OCI-LY7 (cell line): ENCODE results near the gene WNT9B. TPM values are rescaled to one million over a fixed set of nuclear protein-coding genes. Genes with fewer than 3 reads are reported as not detected.
A peak's percentile ranks its signal among the peaks of the same experiment; 100 is the strongest.

Source experiments
- BruUV-seq: library from RNA; stranded (reverse); fragments of 400-500 nt; replicated peaks from 2 replicates; lab custom pipeline; 2021; lab: Mats Ljungman, UMichigan
- CTCF ChIA-PET: fragments of 300-600 bp; sonication (Branson Sonifier 250); formaldehyde crosslinking; loops from one replicate; lab custom pipeline; 2022; ENCODE audit warnings: antibody characterized with exemption; ENCODE audit not compliant: unreplicated experiment; lab: Charles Lee
- POLR2A ChIA-PET: fragments of 300-600 bp; sonication (Branson Sonifier 250); formaldehyde crosslinking; loops from one replicate; lab custom pipeline; 2022; ENCODE audit warnings: antibody characterized with exemption; lab: Charles Lee
- DNase-seq: peaks from one replicate; pipeline ENCODE4 v3.0.0-alpha.2; 2015; ENCODE audit warnings: low spot score
- H2AFZ ChIP-seq: fragments of 200-600 bp; sonication (generic), shearing (Covaris generic); 2 replicates; pipeline ENCODE4 v1.6.1; 2014; ENCODE audit warnings: mild to moderate bottlenecking, antibody characterized with exemption, low read length, moderate library complexity
- H3K27ac ChIP-seq: fragments of 200-600 bp; sonication (generic); 2 replicates; pipeline ENCODE4 v1.5.1; 2014; ENCODE audit warnings: mixed run types, low read depth, mild to moderate bottlenecking, moderate library complexity, low read length, inconsistent platforms; ENCODE audit not compliant: poor library complexity, severe bottlenecking
- H3K36me3 ChIP-seq: fragments of 200-600 bp; sonication (generic); 2 replicates; pipeline ENCODE4 v1.6.1; 2014; ENCODE audit warnings: mild to moderate bottlenecking, antibody characterized with exemption, low read length, moderate library complexity, mixed read lengths; ENCODE audit not compliant: insufficient read depth
- H3K4me1 ChIP-seq: fragments of 200-600 bp; sonication (generic); 2 replicates; pipeline ENCODE4 v1.5.1; 2014; ENCODE audit warnings: mild to moderate bottlenecking, low read length; ENCODE audit not compliant: insufficient read depth, poor library complexity, severe bottlenecking
- H3K4me2 ChIP-seq: fragments of 200-600 bp; sonication (generic); 2 replicates; pipeline ENCODE4 v1.6.1; 2014; ENCODE audit warnings: mild to moderate bottlenecking, low read length
- H3K4me3 ChIP-seq: fragments of 200-600 bp; sonication (generic); 2 replicates; pipeline ENCODE4 v1.5.1; 2014; ENCODE audit warnings: mild to moderate bottlenecking, low read depth, low read length; ENCODE audit not compliant: poor library complexity, severe bottlenecking
- H3K79me2 ChIP-seq: fragments of 200-600 bp; sonication (generic); 2 replicates; pipeline ENCODE4 v1.6.1; 2016; ENCODE audit warnings: low read depth, mild to moderate bottlenecking, low read length, moderate library complexity, mixed read lengths; ENCODE audit not compliant: insufficient read depth
- H3K9me2 ChIP-seq: fragments of 200-600 bp; sonication (generic); 2 replicates; pipeline ENCODE4 v1.6.1; 2016; ENCODE audit warnings: mild to moderate bottlenecking, low read length, mixed read lengths; ENCODE audit not compliant: insufficient read depth
- H3K9me3 ChIP-seq: fragments of 200-600 bp; sonication (generic); 2 replicates; pipeline ENCODE4 v1.6.1; 2014; ENCODE audit warnings: mild to moderate bottlenecking, mixed run types, low read length, mixed read lengths
- H4K20me1 ChIP-seq: fragments of 200-600 bp; sonication (generic); 2 replicates; pipeline ENCODE4 v1.6.1; 2014; ENCODE audit warnings: mild to moderate bottlenecking, antibody characterized with exemption, low read length, moderate library complexity, mixed read lengths; ENCODE audit not compliant: insufficient read depth
- EZH2phosphoT487 ChIP-seq: fragments of 200-600 bp; sonication (generic); IDR thresholded peaks from 2 replicates; pipeline ENCODE4 v1.6.1; 2018; ENCODE audit warnings: low read depth, borderline replicate concordance, mild to moderate bottlenecking, mixed run types, antibody characterized with exemption, low read length, moderate library complexity, mixed read lengths
- intact Hi-C: fragments of 100-400 bp; cut with micrococcal nuclease; formaldehyde crosslinking; loops from one replicate; pipeline ENCODE4 v1.10.0; 2022; ENCODE audit not compliant: unreplicated experiment
- total RNA-seq, 2 experiments: library from RNA; depleted of rRNA in 1 of 2; stranded (reverse); fragments of >200 nt in 1 of 2; shearing (Covaris generic) in 1 of 2; gene quantifications; 2 replicates each; pipeline ENCODE4 v1.2.3, GENCODE V29; 2014 to 2022
- TF ChIP-seq, protein P1 (sequence below): fragments of 200-600 bp; sonication (generic); conservative IDR thresholded peaks from 2 replicates; pipeline ENCODE4 v1.5.1; 2014; ENCODE audit warnings: mild to moderate bottlenecking, antibody characterized with exemption, low read length, moderate library complexity, mixed read lengths

Gene WNT9B
- total RNA-seq, 2 experiments from 2014 or later = not detected

DNA sequence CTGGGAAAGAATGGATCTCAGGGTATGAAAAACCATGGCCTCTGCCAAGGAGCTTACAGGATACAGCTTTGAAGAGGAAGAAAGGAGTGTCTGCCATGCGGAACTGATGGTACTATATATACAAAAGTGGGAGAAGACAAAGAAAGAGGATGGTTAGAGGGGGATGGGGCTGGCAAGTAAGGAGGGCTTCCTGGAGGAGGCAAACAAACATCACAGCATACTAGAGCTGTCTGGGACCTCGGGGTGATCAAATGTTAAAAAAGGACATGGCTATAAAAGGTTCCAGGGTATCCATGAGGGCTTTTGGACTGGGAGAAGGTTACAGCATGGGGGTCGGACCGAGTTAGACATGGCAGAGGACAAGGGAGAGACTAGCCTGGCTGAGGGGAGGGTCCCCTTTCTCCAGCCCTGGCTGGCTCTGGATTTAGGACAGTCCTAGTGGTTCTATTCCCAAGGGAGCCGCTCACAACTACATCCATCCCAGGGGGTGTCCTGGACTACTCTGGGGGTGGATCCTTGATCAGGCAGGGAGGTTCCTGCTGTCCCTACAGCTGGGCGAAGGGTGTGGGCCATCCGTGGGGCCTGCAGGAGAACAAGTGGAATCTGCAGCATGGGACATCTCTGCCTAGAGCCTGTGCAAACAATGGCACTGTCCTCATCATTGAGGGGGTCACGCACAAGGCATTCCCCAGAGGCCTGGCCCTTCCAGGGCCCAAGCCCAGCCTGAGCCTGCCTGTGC is 12.2 kb downstream of the WNT9B start:
- Histone ChIP-seq H4K20me1 (no peaks in the 10 kb centered on the region), H3K9me2 (no peaks in the 10 kb centered on the region), H3K4me1 (no peaks in the 10 kb centered on the region), H3K4me2 (no peak overlapping the region), H3K4me3 (no peak overlapping the region), H3K9me3 (no peaks in the 10 kb centered on the region), H3K79me2 (no peaks in the 10 kb centered on the region), H2AFZ (no peak overlapping the region), H3K27ac (no peak overlapping the region), H3K36me3 (no peaks in the 10 kb centered on the region)
- CTCF ChIA-PET = no interaction called here
- TF ChIP-seq EZH2phosphoT487 = no peak
- TF ChIP-seq, protein P1, sequence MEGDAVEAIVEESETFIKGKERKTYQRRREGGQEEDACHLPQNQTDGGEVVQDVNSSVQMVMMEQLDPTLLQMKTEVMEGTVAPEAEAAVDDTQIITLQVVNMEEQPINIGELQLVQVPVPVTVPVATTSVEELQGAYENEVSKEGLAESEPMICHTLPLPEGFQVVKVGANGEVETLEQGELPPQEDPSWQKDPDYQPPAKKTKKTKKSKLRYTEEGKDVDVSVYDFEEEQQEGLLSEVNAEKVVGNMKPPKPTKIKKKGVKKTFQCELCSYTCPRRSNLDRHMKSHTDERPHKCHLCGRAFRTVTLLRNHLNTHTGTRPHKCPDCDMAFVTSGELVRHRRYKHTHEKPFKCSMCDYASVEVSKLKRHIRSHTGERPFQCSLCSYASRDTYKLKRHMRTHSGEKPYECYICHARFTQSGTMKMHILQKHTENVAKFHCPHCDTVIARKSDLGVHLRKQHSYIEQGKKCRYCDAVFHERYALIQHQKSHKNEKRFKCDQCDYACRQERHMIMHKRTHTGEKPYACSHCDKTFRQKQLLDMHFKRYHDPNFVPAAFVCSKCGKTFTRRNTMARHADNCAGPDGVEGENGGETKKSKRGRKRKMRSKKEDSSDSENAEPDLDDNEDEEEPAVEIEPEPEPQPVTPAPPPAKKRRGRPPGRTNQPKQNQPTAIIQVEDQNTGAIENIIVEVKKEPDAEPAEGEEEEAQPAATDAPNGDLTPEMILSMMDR = no peak
- no TSS peak for BruUV-seq
- intact Hi-C loops = no loop called here
- POLR2A ChIA-PET = no interaction called here
- no peak for DNase-seq

DNA sequence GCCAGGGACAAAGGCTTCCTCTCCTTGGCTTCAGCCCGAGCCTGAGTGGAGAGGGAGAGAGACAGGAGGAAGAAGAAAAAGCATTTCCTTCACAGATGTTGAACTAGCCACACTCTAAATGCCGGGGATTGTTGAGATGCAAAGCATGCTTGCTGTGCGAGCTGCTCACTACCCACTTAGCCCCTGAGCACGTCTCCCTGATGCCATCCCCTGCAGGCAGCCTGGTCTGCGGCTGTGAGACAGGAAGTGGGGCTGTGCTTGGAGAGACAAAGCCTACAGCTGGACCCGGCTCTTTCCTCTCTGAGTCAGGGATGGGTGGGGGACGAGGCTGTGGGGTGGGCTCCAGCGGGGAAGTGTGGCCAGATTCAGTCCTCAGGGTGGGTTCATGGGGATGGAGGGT is 13.7 kb downstream of the WNT9B start:
- peak; percentile 16 for DNase-seq
- H3K4me3 ChIP-seq = no peak overlapping the region
- ChIA-PET POLR2A (no interaction called here), CTCF (no interaction called here)
- no peaks in the 10 kb centered on the region for H3K4me1 ChIP-seq
- BruUV-seq = no TSS peak
- no peaks in the 10 kb centered on the region for H3K36me3 ChIP-seq
- H3K27ac ChIP-seq = no peak overlapping the region
- no peaks in the 10 kb centered on the region for H4K20me1 ChIP-seq
- no peak overlapping the region for H3K4me2 ChIP-seq
- H3K79me2 ChIP-seq = no peaks in the 10 kb centered on the region
- intact Hi-C loops = no loop called here
- H3K9me2 ChIP-seq = no peaks in the 10 kb centered on the region
- no peaks in the 10 kb centered on the region for H3K9me3 ChIP-seq
- H2AFZ ChIP-seq = no peak overlapping the region
- TF ChIP-seq EZH2phosphoT487 = no peak
- TF ChIP-seq, protein P1 = no peak

DNA sequence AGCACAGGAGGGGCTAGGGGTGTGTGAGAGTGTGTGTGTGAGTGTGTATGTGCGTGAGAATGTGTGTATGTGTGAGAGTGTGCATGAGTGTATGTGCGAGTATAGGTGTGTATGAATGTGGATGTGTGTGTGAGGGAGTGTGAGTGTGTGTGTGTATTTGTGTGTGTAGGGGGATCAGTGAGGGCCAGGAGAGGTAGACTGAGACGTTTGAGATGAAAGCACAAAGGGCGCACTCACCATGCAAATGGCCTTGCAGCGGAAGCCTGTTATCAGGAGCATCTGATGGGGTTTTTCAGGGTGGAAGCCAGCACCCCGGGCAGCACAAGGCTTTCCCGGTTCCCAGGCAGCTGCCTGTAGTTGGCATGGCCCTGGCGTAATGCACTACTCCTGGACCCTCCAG is 14.9 kb downstream of the WNT9B start:
- Histone ChIP-seq H3K4me3 (no peak overlapping the region), H3K27ac (no peak overlapping the region), H2AFZ (no peak overlapping the region), H3K79me2 (no peaks in the 10 kb centered on the region), H3K36me3 (no peaks in the 10 kb centered on the region), H3K4me2 (no peak overlapping the region), H3K4me1 (no peaks in the 10 kb centered on the region), H3K9me3 (no peaks in the 10 kb centered on the region), H4K20me1 (no peaks in the 10 kb centered on the region), H3K9me2 (no peaks in the 10 kb centered on the region)
- no TSS peak for BruUV-seq
- no peak for DNase-seq
- CTCF ChIA-PET = no interaction called here
- intact Hi-C loops = no loop called here
- POLR2A ChIA-PET = no interaction called here
- TF ChIP-seq EZH2phosphoT487 = no peak
- TF ChIP-seq, protein P1 = no peak
